SU-DHL-6 (cell line): ENCODE measurements around the gene BNIP5.
"Not testable (repeated sequence)": the region's sequence is repeated elsewhere in the genome, so short reads cannot be mapped to it uniquely, and the experiment has no call there.

Experiments used
- H2AFZ ChIP-seq: fragments of 200-600 bp; sonication (generic); 2 replicates; pipeline ENCODE4 v1.6.1; 2014; ENCODE audit warnings: low read depth, mild to moderate bottlenecking, moderate library complexity, mixed read lengths, antibody characterized with exemption, low read length; ENCODE audit not compliant: severe bottlenecking
- H3F3A ChIP-seq: fragments of 200-600 bp; shearing (Covaris generic); 2 replicates; pipeline ENCODE4 v1.6.0; 2016; ENCODE audit warnings: antibody characterized with exemption, mild to moderate bottlenecking; ENCODE audit not compliant: insufficient read depth
- H3K27ac ChIP-seq: fragments of 200-600 bp; sonication (generic); 2 replicates; pipeline ENCODE4 v1.5.1; 2016; ENCODE audit warnings: low read depth, mild to moderate bottlenecking, low read length, moderate library complexity, mixed read lengths
- H3K27me3 ChIP-seq: fragments of 200-600 bp; sonication (generic), shearing (Covaris generic); 2 replicates; pipeline ENCODE4 v1.6.0; 2014; ENCODE audit warnings: mild to moderate bottlenecking, low read length
- H3K36me3 ChIP-seq: fragments of 200-600 bp; sonication (generic); 2 replicates; pipeline ENCODE4 v1.6.1; 2014; ENCODE audit warnings: mild to moderate bottlenecking, low read length, mixed read lengths
- H3K4me2 ChIP-seq: fragments of 300-600, 200-600 bp; shearing (Covaris generic), sonication (generic); 2 replicates; pipeline ENCODE4 v1.6.0; 2014; ENCODE audit warnings: low read length, low read depth, mild to moderate bottlenecking; ENCODE audit not compliant: poor library complexity, severe bottlenecking
- H3K4me3 ChIP-seq: fragments of 200-600 bp; sonication (generic); 2 replicates; pipeline ENCODE4 v1.5.1; 2014; ENCODE audit warnings: antibody characterized with exemption, low read length, mild to moderate bottlenecking, mixed read lengths; ENCODE audit not compliant: insufficient read depth, poor library complexity, severe bottlenecking
- H3K79me2 ChIP-seq: fragments of 200-600 bp; sonication (generic); 2 replicates; pipeline ENCODE4 v1.6.1; 2014; ENCODE audit warnings: mild to moderate bottlenecking, low read length, moderate library complexity; ENCODE audit not compliant: insufficient read depth
- H3K9ac ChIP-seq: fragments of 200-600 bp; sonication (generic); 2 replicates; pipeline ENCODE4 v1.7.0; 2014; ENCODE audit warnings: mild to moderate bottlenecking, low read length
- H3K9me2 ChIP-seq: fragments of 200-600 bp; sonication (generic); replicated peaks from 2 replicates; pipeline ENCODE4 v1.6.1; 2014; ENCODE audit warnings: low read length; ENCODE audit not compliant: insufficient read depth
- H3K9me3 ChIP-seq: fragments of 200-600 bp; sonication (generic); 2 replicates; pipeline ENCODE4 v1.6.1; 2014; ENCODE audit warnings: low read length, mixed read lengths; ENCODE audit not compliant: insufficient read depth
- H4K20me1 ChIP-seq: fragments of 200-600 bp; sonication (generic); 2 replicates; pipeline ENCODE4 v1.6.1; 2014; ENCODE audit warnings: low read depth, mild to moderate bottlenecking, antibody characterized with exemption, low read length, moderate library complexity, mixed read lengths
- CTCF ChIP-seq: fragments of 200-600 bp; sonication (generic); IDR thresholded peaks from one replicate; pipeline ENCODE4 v1.5.1; 2017; ENCODE audit warnings: antibody characterized with exemption, mild to moderate bottlenecking, low read length, moderate library complexity; ENCODE audit not compliant: insufficient read depth, poor library complexity, severe bottlenecking
- EZH2phosphoT487 ChIP-seq: fragments of 200-600 bp; sonication (generic), shearing (Covaris generic); conservative IDR thresholded peaks from 2 replicates; pipeline ENCODE4 v1.6.1; 2018; ENCODE audit warnings: mild to moderate bottlenecking, antibody characterized with exemption, low read length, moderate library complexity, mixed read lengths

The BNIP5 gene

GRCh38 chr6:36340618-36341454 is 4.1 kb upstream of the BNIP5 start:
- Histone ChIP-seq H3K4me3 (no peak overlapping the region), H4K20me1 (no peaks in the 10 kb centered on the region), H3K9me3 (no peaks in the 10 kb centered on the region), H2AFZ (peak overlapping the region; percentile 75), H3K36me3 (no peaks in the 10 kb centered on the region), H3F3A (no peaks in the 10 kb centered on the region), H3K27me3 (no peaks in the 10 kb centered on the region; the same call in 1 of the 2 replicates), H3K9ac (no peak overlapping the region), H3K4me2 (peak overlapping the region; percentile 31), H3K9me2 (no peaks in the 10 kb centered on the region), H3K27ac (no peak overlapping the region), H3K79me2 (no peaks in the 10 kb centered on the region)
- TF ChIP-seq EZH2phosphoT487 (no peak), CTCF (peak; percentile 100)

GRCh38 chr6:36340306-36340617 is 3.6 kb upstream of the BNIP5 start:
- Histone ChIP-seq H4K20me1 (no peaks in the 10 kb centered on the region), H3K27ac (no peak overlapping the region), H3K4me3 (no peak overlapping the region), H2AFZ (no peak overlapping the region), H3K36me3 (no peaks in the 10 kb centered on the region), H3K27me3 (no peaks in the 10 kb centered on the region; the same call in 1 of the 2 replicates), H3K9me3 (no peaks in the 10 kb centered on the region), H3K9ac (no peak overlapping the region), H3F3A (no peaks in the 10 kb centered on the region), H3K79me2 (no peaks in the 10 kb centered on the region), H3K4me2 (no peak overlapping the region), H3K9me2 (no peaks in the 10 kb centered on the region)
- TF ChIP-seq EZH2phosphoT487: no peak
- TF ChIP-seq CTCF: no peak

GRCh38 chr6:36339146-36339545 is 2.5 kb upstream of the BNIP5 start:
- Histone ChIP-seq H3K27ac (no peak overlapping the region), H3K4me3 (no peak overlapping the region), H3F3A (no peaks in the 10 kb centered on the region), H3K9ac (no peak overlapping the region), H3K4me2 (no peak overlapping the region), H3K9me3 (no peaks in the 10 kb centered on the region), H3K79me2 (no peaks in the 10 kb centered on the region), H3K36me3 (no peaks in the 10 kb centered on the region), H2AFZ (no peak overlapping the region), H3K9me2 (no peaks in the 10 kb centered on the region), H4K20me1 (no peaks in the 10 kb centered on the region), H3K27me3 (no peaks in the 10 kb centered on the region; the same call in 1 of the 2 replicates)
- TF ChIP-seq EZH2phosphoT487 (no peak), CTCF (no peak)

GRCh38 chr6:36338223-36338622 is 1.5 kb upstream of the BNIP5 start:
- not testable (repeated sequence) for H3K4me2 ChIP-seq, H3K9ac ChIP-seq, H2AFZ ChIP-seq, H3K9me2 ChIP-seq, H3K27ac ChIP-seq, H3K36me3 ChIP-seq, H4K20me1 ChIP-seq, H3F3A ChIP-seq, H3K79me2 ChIP-seq, H3K4me3 ChIP-seq, H3K9me3 ChIP-seq, H3K27me3 ChIP-seq
